ENCODE results near the gene CD52. TPM values are rescaled to one million over a fixed set of nuclear protein-coding genes. Genes with fewer than 3 reads are reported as not detected.

Gene CD52
- total RNA-seq, 1 experiment from 2014 or later: 2.0 TPM

- Histone ChIP-seq H3K27ac (ENCODE audit: low read depth, low read length) (no peak overlapping the region), H3K9me2 (ENCODE audit: insufficient read depth) (no peaks in the 10 kb centered on the region), H4K20me1 (ENCODE audit: insufficient read depth) (no peaks in the 10 kb centered on the region), H3K9ac (ENCODE audit: low read length) (no peak overlapping the region), H3K9me3 (ENCODE audit: control insufficient read depth in 1 of 2, insufficient read depth in 1 of 2, low read depth in 1 of 2, low read length in 2 of 2) (peaks cover 0 to 7% of the 10 kb centered on the region in 2 experiments; a peak in 1 of 4 replicates), H3K4me2 (ENCODE audit: low read length) (no peak overlapping the region), H3K27me3 (ENCODE audit: insufficient read depth, low read length) (no peaks in the 10 kb centered on the region), H3K79me2 (ENCODE audit: insufficient read depth, low read length) (no peaks in the 10 kb centered on the region), H3K4me3 (replicated peaks in 1 of 2; ENCODE audit: low read depth in 1 of 2, low read length in 2 of 2) (no peak overlapping the region), H2AFZ (ENCODE audit: low read depth, low read length, poor library complexity, severe bottlenecking) (no peak overlapping the region), H3K36me3 (ENCODE audit: control insufficient read depth in 1 of 2, insufficient read depth in 2 of 2, low read length in 2 of 2) (no peaks in the 10 kb centered on the region), H3K4me1 (ENCODE audit: control insufficient read depth in 1 of 2, insufficient read depth in 2 of 2, low read length in 2 of 2) (peaks cover 3 to 13% of the 10 kb centered on the region in 2 experiments; a peak in 3 of 4 replicates)
- RAD21 ChIA-PET (ENCODE audit: low non-redundant PET in 1 of 2, low total read pairs in 2 of 2, uncharacterized antibody in 2 of 2, unreplicated experiment in 2 of 2): no interaction called here
- POLR2A ChIA-PET: interaction anchor here (0.5 kb wide), 1 partner anchor 11 kb away, joined by 4 read pairs; no protein-coding TSS in a partner anchor
- intact Hi-C loops (cut with micrococcal nuclease): no loop called here
- no peak for TF ChIP-seq CTCF (IDR thresholded peaks at IDR 0.05 in 2 of 3, conservative IDR thresholded peaks at IDR 0.05 in 1 of 3; ENCODE audit: borderline replicate concordance in 1 of 3, insufficient read depth in 1 of 3, low read depth in 2 of 3, low read length in 2 of 3)
- TF ChIP-seq ZBTB33 (IDR thresholded peaks at IDR 0.05; ENCODE audit: extremely low read depth, insufficient replicate concordance, low read length): no peak
- TF ChIP-seq POLR2A (IDR thresholded peaks at IDR 0.05; ENCODE audit: borderline replicate concordance, extremely low read depth, insufficient read depth, insufficient read length): no peak
- TF ChIP-seq CBX3 (IDR thresholded peaks at IDR 0.05; ENCODE audit: low read depth): no peak
- TF ChIP-seq ELF1 (IDR thresholded peaks at IDR 0.05; ENCODE audit: borderline replicate concordance, low read depth): no peak
- no peak for TF ChIP-seq RAD21 (IDR thresholded peaks at IDR 0.05; ENCODE audit: low read depth)
- TF ChIP-seq TCF7L2 (IDR thresholded peaks at IDR 0.05; ENCODE audit: borderline replicate concordance, extremely low read depth, insufficient read depth, insufficient read length): no peak
- no peak for TF ChIP-seq ZFX (IDR thresholded peaks at IDR 0.05)
- no peak for TF ChIP-seq ATF3 (IDR thresholded peaks at IDR 0.05)
- TF ChIP-seq FOSL1 (IDR thresholded peaks at IDR 0.05; ENCODE audit: low read depth): no peak
- no peak for TF ChIP-seq YY1 (IDR thresholded peaks at IDR 0.05; ENCODE audit: extremely low read depth, insufficient replicate concordance, low read depth, low read length)
- TF ChIP-seq SP1 (IDR thresholded peaks at IDR 0.05; ENCODE audit: low read depth): no peak
- no peak for TF ChIP-seq POLR2AphosphoS5 (IDR thresholded peaks at IDR 0.05; ENCODE audit: low read depth, low read length)
- no peak for TF ChIP-seq JUND (IDR thresholded peaks at IDR 0.05)
- no peak for TF ChIP-seq MAX (IDR thresholded peaks at IDR 0.05)
- TF ChIP-seq REST (IDR thresholded peaks at IDR 0.05; ENCODE audit: low read depth): no peak
- no peak for TF ChIP-seq EZH2phosphoT487 (IDR thresholded peaks at IDR 0.05; ENCODE audit: borderline replicate concordance)
- TF ChIP-seq CEBPB (IDR thresholded peaks at IDR 0.05; ENCODE audit: low read depth): no peak
- no peak for TF ChIP-seq SRF (IDR thresholded peaks at IDR 0.05; ENCODE audit: low read depth)
- BruUV-seq (replicated peaks): no TSS peak
- DNase-seq (ENCODE audit: low read depth, low spot score) (no peak), ATAC-seq (no peak)
- CTCF ChIA-PET: no interaction called here
Observed at GRCh38 chr1:26368006-26368405, 50.2 kb downstream of the CD52 start.
